GM13976 (cell line): ENCODE data around the gene CXCR5.

ENCODE experiments used
- DNase-seq: peaks from one replicate; pipeline ENCODE4 v3.0.0; 2012; ENCODE audit warnings: low spot score
- CTCF ChIP-seq: IDR thresholded peaks from 2 replicates; pipeline ENCODE4 v1.5.1; 2012; ENCODE audit warnings: borderline replicate concordance, mild to moderate bottlenecking; ENCODE audit not compliant: insufficient read depth; ENCODE audit errors: extremely low read depth, missing control alignments, control extremely low read depth
- in situ Hi-C: fragments of 300-500 bp; cut with MboI; formaldehyde crosslinking; loops from one replicate; pipeline ENCODE4 v1.12.0; 2022; ENCODE audit warnings: low sequenced_read_pairs, mixed read lengths, inconsistent platforms; ENCODE audit not compliant: unreplicated experiment

The CXCR5 gene

GRCh38 chr11:118903204-118904015 lies 19.7 kb downstream of the CXCR5 start:
- in situ Hi-C loops, result no loop called here
- no peak for TF ChIP-seq CTCF
- no peak for DNase-seq

- peak; percentile 89 for DNase-seq
- peak; percentile 92 for TF ChIP-seq CTCF
- in situ Hi-C loops, result loop anchor here (5.0 kb wide), 1 partner anchor 35 kb away; no protein-coding TSS in a partner anchor
These were observed 23.7 kb downstream of the CXCR5 start for GRCh38 chr11:118907051-118908042.

- in situ Hi-C loops, result loop anchor here (5.0 kb wide), 1 partner anchor 34 kb away; no protein-coding TSS in a partner anchor
- no peak for TF ChIP-seq CTCF
- no peak for DNase-seq
These were observed 24.6 kb downstream of the CXCR5 start for GRCh38 chr11:118908264-118908663.

GRCh38 chr11:118908901-118909618 lies 25.4 kb downstream of the CXCR5 start:
- DNase-seq, result no peak
- in situ Hi-C loops, result loop anchor here (5.0 kb wide), 1 partner anchor 33 kb away; no protein-coding TSS in a partner anchor
- TF ChIP-seq CTCF, result no peak

- DNase-seq, result no peak
- in situ Hi-C loops, result loop anchor here (5.0 kb wide), 1 partner anchor 33 kb away; no protein-coding TSS in a partner anchor
- TF ChIP-seq CTCF, result no peak
These were observed 26.1 kb downstream of the CXCR5 start for GRCh38 chr11:118909619-118910308.
